HG03139 (cell line): ENCODE results near the gene KIRREL3.

Experiments
- ATAC-seq: cut with Tn5 transposase; IDR thresholded peaks from one replicate; pipeline ENCODE4 v1.9.1; 2021; ENCODE audit not compliant: unreplicated experiment

KIRREL3 gene

GRCh38 chr11:126997641-126998040 is 2.9 kb downstream of the KIRREL3 start:
- no peak for ATAC-seq

DNA sequence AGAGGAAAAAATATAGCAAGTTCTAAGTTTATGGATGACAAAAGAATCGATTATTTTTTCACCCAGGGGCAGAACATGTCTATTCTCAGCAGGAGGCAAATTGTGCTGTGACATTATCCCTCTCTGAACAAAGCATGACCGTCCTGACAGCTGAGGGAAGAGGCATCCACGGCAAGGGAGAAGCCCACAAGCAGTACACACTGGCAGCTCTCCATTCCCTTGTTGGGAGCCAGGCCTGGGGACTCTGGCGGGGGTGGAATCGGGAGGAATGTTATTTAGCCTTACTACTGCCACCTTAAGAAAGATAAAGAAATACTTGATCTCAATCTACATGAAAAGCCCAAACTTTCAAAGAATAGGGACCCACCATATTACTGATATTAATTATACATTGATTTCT is 3.4 kb downstream of the KIRREL3 start:
- no peak for ATAC-seq

- no peak for ATAC-seq
Observed at GRCh38 chr11:126996036-126996804, 4.3 kb downstream of the KIRREL3 start.

DNA sequence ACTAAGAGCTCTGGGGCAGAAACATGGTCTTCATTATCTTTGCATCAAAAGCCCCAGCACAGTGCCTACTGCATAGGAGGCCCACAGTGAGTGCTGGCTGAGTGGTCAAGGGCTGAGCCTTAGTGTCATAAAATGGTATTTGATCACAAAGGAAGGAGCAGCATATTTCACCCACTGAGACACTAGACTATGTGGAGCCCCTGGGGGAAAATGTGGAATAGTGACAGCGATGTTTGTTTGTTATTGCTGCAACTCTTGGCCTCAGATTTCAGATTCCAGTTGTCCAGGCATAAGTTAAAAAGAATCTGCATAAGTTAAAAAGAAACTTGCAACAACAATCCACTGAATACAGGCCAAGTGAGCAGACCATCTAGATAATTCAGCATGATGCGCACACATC is 7.0 kb downstream of the KIRREL3 start:
- ATAC-seq, result no peak

DNA sequence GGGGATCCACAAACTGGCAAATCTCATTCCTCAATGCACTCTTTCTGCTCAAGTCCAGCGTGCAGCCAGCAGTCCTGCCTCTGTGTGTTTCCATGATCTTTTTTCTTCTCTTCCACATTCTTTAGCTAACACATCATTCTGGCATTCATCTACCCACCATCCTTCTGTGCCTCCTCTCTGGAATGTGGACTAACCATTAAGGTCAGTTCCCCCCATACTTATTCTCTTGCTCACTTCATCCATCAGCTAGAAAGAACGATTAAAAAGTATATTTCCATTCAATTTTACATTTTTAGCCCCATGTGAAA is 7.8 kb downstream of the KIRREL3 start:
- ATAC-seq, result no peak

DNA sequence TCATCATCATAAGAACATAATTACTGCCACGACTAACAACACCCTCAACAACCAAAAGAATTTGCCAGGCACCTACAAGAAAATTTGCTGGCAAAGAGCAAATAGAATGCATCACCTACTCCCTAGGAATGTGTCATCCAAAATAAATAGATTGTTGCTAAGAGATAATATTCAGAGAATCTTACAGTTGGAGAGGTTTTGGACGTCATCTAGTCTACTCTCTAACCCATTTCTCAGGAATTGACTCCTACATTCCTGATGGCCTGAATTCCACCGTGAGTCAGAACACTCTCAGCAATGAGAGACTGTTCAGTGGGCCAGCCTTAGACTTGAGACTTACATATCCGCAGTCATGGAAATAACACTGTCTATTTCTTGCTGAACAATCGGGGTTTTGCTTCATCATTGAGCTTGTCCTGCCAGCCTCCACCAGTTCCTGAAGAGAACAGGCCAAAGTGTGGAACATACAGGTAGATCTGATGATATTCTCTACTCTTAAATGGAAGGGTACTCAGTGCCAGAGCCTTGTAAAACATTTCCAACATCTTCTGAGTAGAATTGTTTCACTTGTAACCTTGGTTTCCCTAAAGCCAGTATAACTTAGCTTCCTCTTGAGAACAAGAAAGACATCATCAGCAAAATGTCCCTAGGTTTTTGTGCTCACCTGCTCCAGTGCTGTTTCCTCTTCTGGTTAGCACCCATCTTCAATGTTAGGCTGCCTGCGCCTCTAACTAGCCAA is 8.3 kb downstream of the KIRREL3 start:
- ATAC-seq, result no peak

DNA sequence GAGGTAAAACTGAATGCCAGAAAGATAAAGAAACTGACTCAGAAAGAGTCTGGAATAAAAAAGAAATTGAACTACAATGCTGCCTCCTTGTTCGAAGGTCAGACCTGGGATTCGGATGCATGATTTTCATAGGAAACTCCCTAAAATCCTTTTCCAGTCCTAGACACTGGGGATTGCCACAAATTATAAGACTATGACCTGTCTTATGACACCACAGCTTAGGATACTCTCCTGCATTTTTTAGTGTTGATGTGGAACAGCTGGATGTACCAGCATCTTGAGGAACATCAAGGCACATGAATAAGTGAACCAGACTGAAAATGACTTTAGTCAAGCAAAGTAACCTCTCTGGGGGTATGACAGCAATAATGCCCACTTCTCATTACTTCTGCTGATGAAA is 9.0 kb downstream of the KIRREL3 start:
- ATAC-seq, result no peak

DNA sequence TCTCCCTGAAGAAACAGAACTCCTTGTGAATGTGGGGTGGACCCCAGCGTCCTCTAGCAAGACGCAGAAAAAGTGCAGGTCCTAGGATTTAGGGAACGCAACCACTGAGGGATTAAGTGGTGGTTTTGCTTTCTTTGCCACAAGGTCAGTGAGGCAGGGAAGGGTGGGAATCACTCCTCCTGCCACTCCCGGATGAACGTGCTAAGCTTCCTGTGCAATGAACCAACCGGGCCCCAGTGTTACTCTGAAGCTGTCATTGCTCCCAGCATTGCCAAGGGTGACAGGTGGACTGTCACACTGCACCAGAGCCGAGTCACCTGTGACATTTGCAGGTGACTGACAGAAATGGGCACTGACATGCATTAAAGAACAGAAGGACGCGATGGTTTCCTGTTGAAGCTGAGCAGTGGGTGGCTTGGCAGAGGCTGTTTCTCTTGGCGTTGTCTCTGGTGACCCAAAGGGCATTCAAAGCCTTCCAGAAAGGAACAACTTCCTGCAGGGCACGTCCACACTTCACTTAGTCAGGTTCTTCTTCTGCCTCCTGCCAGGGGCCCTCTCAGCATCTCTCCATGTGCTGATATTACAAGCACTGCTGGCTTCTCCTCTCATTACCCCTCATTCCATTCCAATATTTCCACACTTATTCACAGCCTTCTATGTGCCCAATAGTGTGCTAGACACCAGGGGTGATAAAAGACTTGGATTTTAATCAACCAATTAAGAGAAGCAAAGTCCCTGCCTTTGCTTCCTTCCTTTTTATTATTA is 9.7 kb downstream of the KIRREL3 start:
- ATAC-seq, result no peak

- peak; percentile 85 for ATAC-seq
Observed at GRCh38 chr11:126989942-126990715, 10.4 kb downstream of the KIRREL3 start.

DNA sequence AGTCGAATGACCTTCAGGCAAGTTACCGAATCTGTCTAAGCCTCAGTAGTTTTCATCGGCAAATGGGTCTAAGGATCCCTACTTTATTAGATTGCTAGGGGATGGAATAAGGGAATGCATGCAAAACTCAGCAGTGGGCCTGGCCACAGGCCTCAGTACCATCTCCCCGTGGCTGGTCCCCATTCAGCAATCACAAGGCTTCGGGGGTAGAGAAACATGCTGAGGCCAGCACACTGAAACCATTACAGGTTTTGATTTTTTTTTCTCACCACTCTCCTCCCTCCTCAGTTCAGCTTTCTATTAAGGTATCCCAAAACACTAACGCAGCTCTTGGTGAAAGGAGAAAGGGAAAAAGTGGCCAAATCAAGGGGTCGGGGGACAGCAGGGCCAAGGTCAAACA is 11.9 kb downstream of the KIRREL3 start:
- no peak for ATAC-seq

DNA sequence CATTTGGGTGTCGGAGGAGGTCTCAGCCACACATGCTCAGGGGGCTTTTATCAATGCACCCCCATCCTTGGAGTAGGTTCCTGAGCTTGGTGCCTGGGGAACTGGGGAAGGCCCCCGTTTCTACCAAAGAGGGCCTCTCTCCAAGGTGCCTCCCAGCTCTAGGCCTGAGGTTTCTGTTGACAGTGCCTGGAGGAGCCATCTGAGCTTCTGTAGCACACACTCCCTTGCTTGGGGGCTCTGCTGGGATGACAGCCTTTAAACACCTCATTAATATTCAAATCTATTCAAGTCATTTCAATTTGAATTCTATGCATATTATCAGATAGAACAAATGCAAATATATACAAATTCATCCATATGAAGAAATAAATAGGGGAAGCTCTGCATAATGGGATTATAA is 18.9 kb downstream of the KIRREL3 start:
- ATAC-seq, result no peak

DNA sequence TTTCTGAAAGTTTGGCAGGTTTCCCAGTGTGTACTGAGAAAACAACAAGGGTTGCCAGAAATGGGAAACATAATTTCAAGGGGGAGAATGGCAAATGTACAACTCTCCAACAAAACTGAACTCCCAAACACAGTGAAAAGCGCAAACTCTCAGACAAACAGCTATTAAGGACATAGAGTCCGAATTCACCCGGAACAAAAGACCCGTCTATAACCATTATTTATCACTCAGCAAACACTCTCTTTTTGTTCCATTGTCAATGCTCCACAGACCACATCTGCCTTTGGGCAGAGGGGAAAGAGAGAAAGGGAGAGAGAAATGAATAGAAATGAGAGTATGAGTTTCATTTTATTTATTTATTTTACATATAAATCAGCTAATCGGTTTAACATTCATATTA is 21.7 kb downstream of the KIRREL3 start:
- no peak for ATAC-seq

GRCh38 chr11:126978165-126978564 is 22.4 kb downstream of the KIRREL3 start:
- ATAC-seq, result no peak

- no peak for ATAC-seq
Observed at GRCh38 chr11:126973051-126973450, 27.5 kb downstream of the KIRREL3 start.

GRCh38 chr11:126971305-126971704 is 29.3 kb downstream of the KIRREL3 start:
- ATAC-seq, result no peak

GRCh38 chr11:126969865-126970479 is 30.6 kb downstream of the KIRREL3 start:
- ATAC-seq, result peak; percentile 68

DNA sequence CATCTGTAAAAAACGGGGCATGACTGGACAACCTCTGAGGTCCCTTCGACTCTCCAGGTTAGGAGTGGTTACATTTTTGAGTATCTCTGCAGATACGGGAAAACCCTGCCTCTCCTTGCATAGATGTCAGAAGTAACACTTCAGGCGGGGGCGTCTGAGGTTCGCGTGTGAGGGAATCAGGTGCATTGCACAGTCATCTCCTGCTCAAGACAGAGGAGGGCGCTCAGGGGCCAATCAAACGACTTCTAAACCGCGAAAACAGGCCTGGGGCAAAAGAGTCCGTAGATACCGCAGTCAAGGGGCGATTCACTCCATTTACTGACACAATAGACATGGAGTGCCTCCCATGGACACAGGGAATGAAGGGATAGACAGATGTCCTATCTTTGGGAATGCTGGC is 31.7 kb downstream of the KIRREL3 start:
- ATAC-seq, result no peak

- ATAC-seq, result no peak
Observed at GRCh38 chr11:126965331-126965730, 35.2 kb downstream of the KIRREL3 start.

DNA sequence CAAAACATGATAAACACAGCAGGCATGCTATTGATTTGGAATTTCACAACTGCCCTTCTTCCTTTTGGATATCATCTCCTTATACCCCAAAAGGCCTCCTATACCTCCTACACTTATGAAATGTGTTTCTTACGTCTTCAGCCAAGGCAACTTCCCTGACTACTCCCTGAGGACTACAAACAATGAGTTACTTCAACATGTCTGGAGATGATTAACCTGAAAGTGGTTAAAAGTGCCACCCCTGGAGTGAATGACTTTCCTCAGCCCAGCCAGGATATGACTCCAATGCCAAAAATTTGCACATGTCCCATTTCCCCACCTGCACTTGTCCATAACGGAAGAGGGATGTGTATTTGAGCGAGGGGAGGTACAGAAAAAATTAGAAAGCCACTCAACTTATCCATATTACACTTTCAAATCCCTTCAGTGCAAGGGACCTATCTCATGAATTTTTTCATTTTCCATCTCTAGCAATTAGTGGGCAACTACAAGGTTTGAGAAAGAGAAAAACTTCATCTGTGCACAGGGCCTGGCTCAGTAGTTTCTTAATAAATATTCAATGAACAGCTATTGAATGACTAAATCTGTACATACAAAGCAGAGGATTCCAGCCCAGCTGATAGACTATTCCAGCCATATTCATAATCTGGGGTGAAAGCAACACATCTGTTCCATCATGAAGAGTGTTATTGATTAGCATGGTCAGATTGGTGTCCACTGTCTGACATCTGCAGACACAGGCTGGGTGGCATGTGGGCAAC is 36.8 kb downstream of the KIRREL3 start:
- no peak for ATAC-seq

- ATAC-seq, result no peak
Observed at GRCh38 chr11:126963115-126963514, 37.5 kb downstream of the KIRREL3 start.
